ENCODE measurements around the gene RNF212B. TPM values are rescaled to one million over a fixed set of nuclear protein-coding genes. Genes with fewer than 3 reads are reported as not detected.
"Not testable (repeated sequence)": the region's sequence is repeated elsewhere in the genome, so short reads cannot be mapped to it uniquely, and the experiment has no call there.

The RNF212B gene
- total RNA-seq, 1 donor = not detected

DNA sequence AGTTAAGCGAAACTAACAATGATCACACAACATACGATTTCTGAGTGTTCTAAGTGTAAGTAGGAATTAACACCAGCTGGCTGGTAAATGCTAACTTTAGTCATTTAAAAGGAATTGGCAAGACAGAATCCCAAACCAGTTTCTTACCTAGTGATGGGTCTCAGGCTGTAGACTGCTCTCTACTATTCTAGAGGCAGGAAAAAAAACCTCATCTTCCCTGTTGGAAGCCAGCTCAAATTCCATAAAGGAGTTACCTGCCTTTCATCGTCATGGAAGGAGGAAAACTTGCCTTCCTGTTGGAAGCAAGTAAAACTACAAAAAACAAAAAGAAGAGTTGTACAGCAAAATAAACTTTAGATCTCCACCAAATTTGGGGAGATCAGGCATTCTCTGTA, 30.6 kb upstream of the RNF212B start:
- DNase-seq (ENCODE audit: low read depth) = no peak
- no peak overlapping the region for H3K4me3 ChIP-seq (ENCODE audit: low read depth, low read length)
- TF ChIP-seq, protein P1, sequence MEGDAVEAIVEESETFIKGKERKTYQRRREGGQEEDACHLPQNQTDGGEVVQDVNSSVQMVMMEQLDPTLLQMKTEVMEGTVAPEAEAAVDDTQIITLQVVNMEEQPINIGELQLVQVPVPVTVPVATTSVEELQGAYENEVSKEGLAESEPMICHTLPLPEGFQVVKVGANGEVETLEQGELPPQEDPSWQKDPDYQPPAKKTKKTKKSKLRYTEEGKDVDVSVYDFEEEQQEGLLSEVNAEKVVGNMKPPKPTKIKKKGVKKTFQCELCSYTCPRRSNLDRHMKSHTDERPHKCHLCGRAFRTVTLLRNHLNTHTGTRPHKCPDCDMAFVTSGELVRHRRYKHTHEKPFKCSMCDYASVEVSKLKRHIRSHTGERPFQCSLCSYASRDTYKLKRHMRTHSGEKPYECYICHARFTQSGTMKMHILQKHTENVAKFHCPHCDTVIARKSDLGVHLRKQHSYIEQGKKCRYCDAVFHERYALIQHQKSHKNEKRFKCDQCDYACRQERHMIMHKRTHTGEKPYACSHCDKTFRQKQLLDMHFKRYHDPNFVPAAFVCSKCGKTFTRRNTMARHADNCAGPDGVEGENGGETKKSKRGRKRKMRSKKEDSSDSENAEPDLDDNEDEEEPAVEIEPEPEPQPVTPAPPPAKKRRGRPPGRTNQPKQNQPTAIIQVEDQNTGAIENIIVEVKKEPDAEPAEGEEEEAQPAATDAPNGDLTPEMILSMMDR (IDR thresholded peaks at IDR 0.05; ENCODE audit: insufficient read depth, low read length) = no peak

DNA sequence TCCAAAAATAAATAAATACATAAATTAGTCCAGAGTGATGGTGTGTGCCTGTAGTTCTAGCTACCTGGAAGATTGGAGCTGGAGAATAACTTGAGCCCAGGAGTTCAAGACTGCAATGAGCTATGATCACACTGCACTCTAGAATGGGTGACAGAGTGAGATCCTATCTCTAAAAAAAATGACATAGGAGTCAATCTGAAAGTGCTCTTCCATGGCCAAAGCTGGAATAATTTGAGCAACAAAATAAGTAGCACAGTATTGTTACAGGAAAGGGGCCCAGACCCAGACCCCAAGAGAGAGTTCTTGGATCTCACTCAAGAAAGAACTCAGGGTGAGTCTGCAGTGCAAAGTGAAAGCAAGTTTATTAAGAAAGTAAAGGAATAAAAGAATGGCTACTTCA, 29.4 kb upstream of the RNF212B start:
- DNase-seq (ENCODE audit: low read depth) = no peak
- TF ChIP-seq, protein P1 (IDR thresholded peaks at IDR 0.05; ENCODE audit: insufficient read depth, low read length) = no peak
- H3K4me3 ChIP-seq (ENCODE audit: low read depth, low read length) = no peak overlapping the region

DNA sequence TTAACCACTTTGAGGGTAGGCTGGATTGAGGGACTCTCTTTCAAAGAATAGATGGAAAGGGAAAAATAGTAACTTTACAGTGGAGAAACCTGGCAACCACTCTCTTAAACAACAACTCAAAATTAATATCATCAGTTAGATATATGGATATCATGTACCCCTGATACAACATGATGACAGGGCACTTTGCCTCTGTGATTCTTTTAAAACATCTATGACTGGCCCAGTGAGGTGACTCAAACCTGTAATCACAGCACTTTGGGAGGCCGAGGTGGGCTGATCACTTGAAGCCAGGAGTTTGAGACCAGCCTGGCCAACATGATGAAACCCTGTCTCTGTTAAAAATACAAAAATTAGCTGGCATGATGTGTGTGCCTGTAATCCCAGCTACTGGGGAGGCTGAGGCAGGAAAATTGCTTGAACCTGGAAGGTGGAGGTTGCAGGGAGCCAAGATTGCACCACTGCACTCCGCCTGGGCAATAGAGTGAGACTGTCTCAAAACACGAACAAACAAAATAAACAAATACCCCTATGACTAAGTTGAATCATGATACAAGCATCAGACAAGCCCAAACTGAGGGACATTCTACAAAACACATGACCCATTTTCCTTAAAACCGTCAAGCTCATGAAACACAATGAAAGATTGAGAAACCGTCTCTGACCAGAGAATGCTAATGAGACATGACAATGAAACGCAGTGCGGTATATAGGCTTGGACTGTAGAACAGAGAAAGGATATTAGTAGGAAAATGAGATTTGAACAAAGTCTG, 27.9 kb upstream of the RNF212B start:
- DNase-seq (ENCODE audit: low read depth) = no peak
- H3K4me3 ChIP-seq (ENCODE audit: low read depth, low read length) = no peak overlapping the region
- TF ChIP-seq, protein P1 (IDR thresholded peaks at IDR 0.05; ENCODE audit: insufficient read depth, low read length) = no peak

DNA sequence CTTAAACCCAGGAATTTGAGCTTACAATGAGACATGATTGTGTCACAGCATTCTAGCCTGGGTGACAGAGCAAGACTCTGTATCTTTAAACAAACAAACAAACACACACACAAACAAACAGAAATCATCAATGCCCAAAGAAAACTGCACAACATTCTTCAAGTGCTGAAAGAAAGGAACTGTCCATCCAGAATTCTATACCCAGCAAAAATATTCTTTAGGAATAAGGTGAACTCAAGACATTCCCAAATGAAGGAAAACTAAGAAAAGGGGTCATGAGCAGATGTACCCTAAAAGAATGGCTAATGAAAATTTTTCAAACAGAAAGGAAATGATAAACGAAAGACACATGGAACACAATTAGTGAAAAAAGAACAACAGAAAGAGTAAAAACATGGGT, 22.3 kb upstream of the RNF212B start:
- no peak overlapping the region for H3K4me3 ChIP-seq (ENCODE audit: low read depth, low read length)
- no peak for DNase-seq (ENCODE audit: low read depth)
- TF ChIP-seq, protein P1 (IDR thresholded peaks at IDR 0.05; ENCODE audit: insufficient read depth, low read length) = no peak

DNA sequence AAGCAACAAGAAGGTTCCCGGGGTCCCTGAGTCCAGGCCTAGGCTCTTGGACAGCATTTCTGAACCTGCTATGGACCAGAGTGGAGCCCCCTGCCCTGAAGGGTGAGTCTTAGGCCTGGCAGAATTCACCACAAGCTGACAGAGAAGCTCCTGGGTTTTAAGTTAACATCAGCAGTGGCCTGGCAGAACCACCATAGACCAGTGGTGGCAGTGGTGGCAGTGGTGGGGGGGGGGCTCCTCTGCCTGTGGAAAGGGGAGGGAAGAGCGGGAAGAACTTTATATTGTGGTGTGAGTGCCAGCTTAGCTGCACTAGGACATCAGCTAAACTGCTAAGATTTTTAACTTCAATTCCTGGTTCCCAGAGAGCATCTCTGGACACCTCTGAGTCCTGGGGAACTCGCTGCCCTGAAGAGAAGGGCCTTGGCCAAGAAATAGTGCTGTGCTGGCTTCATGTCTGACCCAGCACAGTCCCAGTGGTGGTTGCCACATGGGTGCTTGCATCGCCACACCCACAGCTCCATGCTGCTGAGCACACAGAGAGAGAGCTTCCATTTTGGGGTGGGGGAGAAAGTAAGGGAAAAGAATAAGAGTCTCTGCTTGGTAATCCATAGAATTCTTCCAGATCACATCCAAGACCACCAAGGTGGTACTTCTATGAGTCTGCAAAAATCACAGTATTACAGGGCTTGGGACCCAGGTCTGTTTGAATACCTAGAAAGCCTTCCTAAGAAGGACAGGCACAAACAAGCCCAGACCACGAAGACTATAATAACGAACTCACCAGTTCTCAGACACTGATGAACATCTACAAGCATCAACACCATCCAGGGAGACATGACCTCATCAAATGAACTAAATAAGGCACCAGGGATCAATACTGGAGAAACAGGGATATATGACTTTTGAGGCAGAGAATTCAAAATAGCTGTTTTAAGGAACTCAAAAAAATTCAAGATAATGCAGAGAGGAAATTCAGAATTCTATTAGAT, 20.4 kb upstream of the RNF212B start:
- DNase-seq (ENCODE audit: low read depth) = no peak
- TF ChIP-seq, protein P1 (IDR thresholded peaks at IDR 0.05; ENCODE audit: insufficient read depth, low read length) = no peak
- H3K4me3 ChIP-seq (ENCODE audit: low read depth, low read length) = no peak overlapping the region

DNA sequence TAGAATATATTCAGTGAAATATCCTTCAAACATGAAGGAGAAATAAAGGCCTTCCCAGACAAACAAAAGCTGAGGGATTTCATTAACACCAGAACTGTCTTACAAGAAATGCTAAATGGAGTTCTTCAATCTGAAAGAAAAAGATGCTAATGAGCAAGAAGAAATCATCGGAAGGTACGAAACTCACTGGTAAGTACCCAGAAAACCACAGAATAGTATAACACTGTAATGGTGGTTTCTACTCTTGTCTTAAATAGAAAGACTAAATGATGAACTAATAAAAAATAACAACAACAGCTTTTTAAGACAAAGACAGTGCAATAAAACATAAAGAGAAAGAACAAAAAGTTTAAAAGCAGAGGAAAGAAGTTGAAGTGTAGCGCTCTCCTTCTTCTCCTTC, 18.7 kb upstream of the RNF212B start:
- no peak overlapping the region for H3K4me3 ChIP-seq (ENCODE audit: low read depth, low read length)
- DNase-seq (ENCODE audit: low read depth) = no peak
- TF ChIP-seq, protein P1 (IDR thresholded peaks at IDR 0.05; ENCODE audit: insufficient read depth, low read length) = no peak

DNA sequence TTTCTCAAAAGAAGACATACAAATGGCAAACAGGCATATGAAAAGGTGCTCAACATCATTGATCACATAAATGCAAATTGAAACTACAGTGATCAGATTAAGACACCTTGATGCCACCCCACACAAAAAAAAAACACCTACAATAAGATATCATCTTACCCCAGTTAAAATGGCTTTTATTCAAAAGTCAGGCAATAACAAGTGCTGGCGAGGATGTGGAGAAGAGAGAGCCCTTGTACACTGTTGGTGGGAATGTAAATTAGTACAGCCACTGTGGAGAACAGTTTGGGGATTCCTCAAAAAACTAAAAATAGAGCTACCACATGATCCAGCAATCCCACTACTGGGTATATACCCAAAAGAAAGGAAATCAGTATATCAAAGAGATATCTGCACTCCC, 12.8 kb upstream of the RNF212B start:
- DNase-seq (ENCODE audit: low read depth); H3K4me3 ChIP-seq (ENCODE audit: low read depth, low read length): not testable (repeated sequence)

Data from fibroblast of the aortic adventitia (primary cell).